ENCODE data around the gene ACSF3.

Gene ACSF3

DNA sequence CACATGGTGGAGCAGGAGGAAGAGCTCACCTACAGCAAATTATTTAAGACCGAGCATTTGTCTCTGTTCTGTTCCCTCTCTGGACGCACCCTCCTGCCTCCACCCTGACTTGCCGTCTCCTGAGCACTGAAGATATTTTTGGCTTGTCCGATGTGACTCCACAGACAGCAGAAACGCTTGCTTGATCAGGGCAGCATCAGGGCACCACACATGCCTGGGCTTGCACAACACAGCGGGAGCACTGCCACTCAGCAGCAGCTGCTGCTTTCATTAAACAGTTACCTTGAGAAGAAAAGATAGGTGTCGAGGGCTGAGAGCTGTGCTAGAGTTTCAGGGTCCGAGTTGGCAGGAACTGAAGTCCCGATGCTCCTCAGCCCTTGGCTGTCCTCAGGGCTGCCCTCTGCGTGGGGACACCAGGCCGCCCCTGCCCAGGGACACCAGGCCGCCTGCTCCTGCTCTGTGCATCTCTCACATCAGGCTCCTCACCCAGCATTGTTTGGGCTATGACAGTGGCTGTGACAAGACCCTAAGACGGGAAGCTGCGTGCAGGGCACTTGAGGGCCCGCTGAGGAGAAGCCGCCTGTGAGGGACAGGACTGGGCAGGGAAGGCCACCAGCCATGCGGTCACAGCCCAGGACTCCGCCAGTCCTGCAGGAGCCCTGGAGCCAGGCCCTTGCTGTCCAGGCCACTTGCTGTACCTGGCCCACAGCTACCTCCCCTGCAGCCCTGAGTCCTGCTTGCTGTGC is 56.6 kb downstream of the ACSF3 start:
- no peak for DNase-seq
- in situ Hi-C loops (cut with MboI; ENCODE audit: low pct_unique_long_range_greater_than_20kb, low sequenced_read_pairs), result no loop called here

DNA sequence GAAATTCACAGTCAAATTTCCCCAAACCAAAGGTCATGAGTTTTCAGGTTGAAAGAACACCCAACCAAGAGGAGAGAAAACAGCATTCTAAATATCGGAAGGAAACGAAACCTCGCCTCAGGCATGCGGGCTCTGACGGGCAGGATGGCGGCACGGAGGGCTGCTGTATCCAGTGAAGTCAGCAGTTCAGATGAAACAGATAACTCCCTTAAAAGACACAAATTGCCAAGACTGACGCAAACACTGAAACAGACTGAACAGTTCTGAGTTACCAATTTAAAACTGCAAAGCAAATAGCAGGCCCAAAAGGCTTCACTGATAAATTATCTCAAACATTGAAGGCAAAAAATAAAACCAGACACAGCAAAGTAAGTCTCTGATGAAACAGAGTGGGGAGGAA is 57.3 kb downstream of the ACSF3 start:
- in situ Hi-C loops (cut with MboI; ENCODE audit: low pct_unique_long_range_greater_than_20kb, low sequenced_read_pairs), result no loop called here
- no peak for DNase-seq

- DNase-seq, result no peak
- in situ Hi-C loops (cut with MboI; ENCODE audit: low pct_unique_long_range_greater_than_20kb, low sequenced_read_pairs), result no loop called here
Observed at GRCh38 chr16:89152831-89153700, 59.4 kb downstream of the ACSF3 start.

DNA sequence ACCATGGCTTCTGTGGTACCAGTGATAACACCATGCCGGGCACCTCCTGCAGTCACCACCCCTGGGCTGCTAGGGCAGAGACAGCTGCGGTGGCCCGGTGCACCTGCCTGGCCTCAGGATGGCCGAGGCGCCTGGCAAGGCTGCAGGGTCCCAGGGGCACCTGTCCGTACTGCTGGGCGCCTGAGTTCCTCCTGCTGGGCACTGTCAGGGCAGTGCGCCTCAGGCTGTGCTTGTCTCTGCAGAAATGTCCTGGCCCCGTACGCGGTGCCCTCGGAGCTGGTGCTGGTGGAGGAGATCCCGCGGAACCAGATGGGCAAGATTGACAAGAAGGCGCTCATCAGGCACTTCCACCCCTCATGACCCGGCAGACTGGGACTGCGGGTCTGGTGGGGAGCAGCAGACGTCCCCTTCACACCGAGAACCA is 60.2 kb downstream of the ACSF3 start:
- DNase-seq, result no peak
- in situ Hi-C loops (cut with MboI; ENCODE audit: low pct_unique_long_range_greater_than_20kb, low sequenced_read_pairs), result no loop called here

- no peak for DNase-seq
Observed at GRCh38 chr16:89154390-89155183, 60.9 kb downstream of the ACSF3 start.

GRCh38 chr16:89155184-89155679 is 61.6 kb downstream of the ACSF3 start:
- in situ Hi-C loops (cut with MboI; ENCODE audit: low pct_unique_long_range_greater_than_20kb, low sequenced_read_pairs), result no loop called here
- no peak for DNase-seq

More at GRCh38 chr16:89154390-89155183, 60.9 kb downstream of the ACSF3 start:
- in situ Hi-C loops (cut with MboI; ENCODE audit: low pct_unique_long_range_greater_than_20kb, low sequenced_read_pairs), result no loop called here

DNA sequence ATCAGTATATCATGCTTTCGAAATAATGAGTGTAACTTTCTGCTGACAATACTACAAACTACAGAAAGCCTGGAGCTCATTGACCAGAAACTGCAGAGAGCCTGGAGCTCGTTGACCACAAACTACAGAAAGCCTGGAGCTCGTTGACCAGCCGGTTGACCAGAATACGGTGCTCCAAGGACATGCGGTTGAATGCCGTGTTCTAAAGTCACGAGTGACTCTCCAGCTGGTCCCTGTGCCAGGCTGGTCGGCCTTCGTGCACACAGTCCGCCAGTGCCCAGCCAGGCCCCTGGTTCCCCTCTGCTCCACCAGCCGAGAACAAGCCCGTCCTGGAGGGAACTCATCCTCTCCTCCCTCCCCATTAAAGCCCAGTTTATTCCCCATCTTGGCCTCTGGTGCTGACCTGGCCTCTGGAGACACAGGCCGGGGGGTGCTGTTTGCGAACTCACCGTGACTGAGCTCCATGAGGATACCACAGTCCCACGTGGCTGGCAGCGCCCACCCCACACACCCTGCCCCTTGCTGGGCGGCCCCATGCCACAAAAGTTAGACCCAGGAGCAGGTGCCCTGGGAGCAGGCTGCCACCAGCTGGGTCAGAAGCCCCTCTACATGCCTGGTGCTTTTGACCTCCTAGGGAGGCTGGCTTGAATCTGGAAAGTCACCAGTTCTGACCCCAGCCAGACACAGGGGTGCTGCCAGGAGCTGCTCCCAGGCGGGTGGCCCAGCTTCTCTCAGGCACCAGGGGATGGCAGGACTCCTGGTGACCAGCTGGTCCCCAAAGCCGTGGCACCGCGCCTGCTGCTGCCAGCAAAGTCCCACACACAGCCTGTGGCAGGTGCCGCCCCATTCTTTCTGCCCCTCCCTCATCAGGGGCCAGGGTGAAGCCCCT is 62.4 kb downstream of the ACSF3 start:
- in situ Hi-C loops (cut with MboI; ENCODE audit: low pct_unique_long_range_greater_than_20kb, low sequenced_read_pairs), result no loop called here
- no peak for DNase-seq

GRCh38 chr16:89156740-89157645 is 63.3 kb downstream of the ACSF3 start:
- DNase-seq, result no peak
- in situ Hi-C loops (cut with MboI; ENCODE audit: low pct_unique_long_range_greater_than_20kb, low sequenced_read_pairs), result no loop called here

GRCh38 chr16:89157778-89158177 is 64.1 kb downstream of the ACSF3 start:
- in situ Hi-C loops (cut with MboI; ENCODE audit: low pct_unique_long_range_greater_than_20kb, low sequenced_read_pairs), result no loop called here

DNA sequence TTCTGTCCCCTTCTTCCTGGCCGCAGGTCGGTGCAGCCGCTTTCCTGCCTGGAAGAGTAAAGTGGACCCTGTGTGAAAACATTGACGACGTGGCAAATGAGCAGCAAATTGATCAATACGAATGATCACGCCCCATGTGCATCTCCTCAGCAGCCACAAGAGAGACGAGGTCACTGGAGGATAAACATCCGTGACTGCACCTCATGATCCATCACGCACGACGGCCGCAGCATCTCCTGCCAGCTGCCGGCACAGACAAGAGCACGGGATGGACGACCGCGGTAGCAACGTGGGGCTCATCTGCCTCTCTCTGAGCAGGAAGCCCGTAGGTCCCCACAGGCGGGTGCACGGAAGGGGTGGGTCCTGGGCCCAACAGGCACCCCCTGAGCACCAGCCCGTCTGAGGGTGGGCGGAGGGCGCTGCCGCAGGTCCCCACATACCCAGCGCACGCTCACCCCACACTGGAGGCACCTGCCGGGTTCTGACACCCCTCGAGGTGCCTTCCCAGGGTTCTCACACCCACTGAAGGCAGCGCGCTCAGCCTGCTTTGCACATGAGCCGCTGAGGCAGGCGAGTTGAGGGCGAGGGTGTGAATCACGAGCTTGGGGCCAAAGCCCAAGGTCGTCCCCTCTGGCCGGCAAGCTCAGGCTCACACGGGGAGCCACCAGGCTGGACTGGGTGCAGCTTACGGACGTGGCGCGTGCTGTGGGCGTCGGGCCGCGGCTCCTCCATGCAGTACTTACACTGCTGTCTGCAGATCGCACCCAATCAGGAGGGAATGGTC is 65.6 kb downstream of the ACSF3 start:
- no peak for DNase-seq
- in situ Hi-C loops (cut with MboI; ENCODE audit: low pct_unique_long_range_greater_than_20kb, low sequenced_read_pairs), result no loop called here

More at GRCh38 chr16:89157778-89158177, 64.1 kb downstream of the ACSF3 start:
- DNase-seq, result no peak

GRCh38 chr16:89159850-89160354 is 66.2 kb downstream of the ACSF3 start:
- in situ Hi-C loops (cut with MboI; ENCODE audit: low pct_unique_long_range_greater_than_20kb, low sequenced_read_pairs), result no loop called here
- DNase-seq, result no peak

GRCh38 chr16:89160977-89161701 is 67.5 kb downstream of the ACSF3 start:
- in situ Hi-C loops (cut with MboI; ENCODE audit: low pct_unique_long_range_greater_than_20kb, low sequenced_read_pairs), result no loop called here
- no peak for DNase-seq

- in situ Hi-C loops (cut with MboI; ENCODE audit: low pct_unique_long_range_greater_than_20kb, low sequenced_read_pairs), result no loop called here
- DNase-seq, result no peak
Observed at GRCh38 chr16:89161763-89162713, 68.4 kb downstream of the ACSF3 start.

GRCh38 chr16:89163297-89163696 is 69.6 kb downstream of the ACSF3 start:
- in situ Hi-C loops (cut with MboI; ENCODE audit: low pct_unique_long_range_greater_than_20kb, low sequenced_read_pairs), result no loop called here

GRCh38 chr16:89164436-89164835 is 70.8 kb downstream of the ACSF3 start:
- DNase-seq, result no peak

More at GRCh38 chr16:89163297-89163696, 69.6 kb downstream of the ACSF3 start:
- no peak for DNase-seq

More at GRCh38 chr16:89164436-89164835, 70.8 kb downstream of the ACSF3 start:
- in situ Hi-C loops (cut with MboI; ENCODE audit: low pct_unique_long_range_greater_than_20kb, low sequenced_read_pairs), result no loop called here
